Measurements from ENCODE around the gene SIL1. TPM values are rescaled to one million over a fixed set of nuclear protein-coding genes. Genes with fewer than 3 reads are reported as not detected.
"Not testable (repeated sequence)": the region's sequence is repeated elsewhere in the genome, so short reads cannot be mapped to it uniquely, and the experiment has no call there.

SIL1 gene
- total RNA-seq, 2 experiments from 2014 or later = 21.4 to 29.6 TPM

- intact Hi-C loops (cut with micrococcal nuclease) = no loop called here
- H3K27me3 Mint-ChIP-seq (ENCODE audit: low read depth) = no peaks in the 10 kb centered on the region
- CTCF ChIA-PET = interaction anchor here (1.2 kb wide), 1 partner anchor 178 kb away, joined by 3 read pairs; no protein-coding TSS in a partner anchor
- no peak for DNase-seq
- no peaks in the 10 kb centered on the region for H3K9me3 Mint-ChIP-seq
- no peaks in the 10 kb centered on the region for H3K4me1 Mint-ChIP-seq (ENCODE audit: low read depth)
- H3K36me3 Mint-ChIP-seq (ENCODE audit: low read depth) = peaks cover 3% of the 10 kb centered on the region
- H3K27ac Mint-ChIP-seq = no peak overlapping the region
- no peak overlapping the region for H3K4me3 Mint-ChIP-seq
Observed at GRCh38 chr5:139131062-139131461, 67.1 kb downstream of the SIL1 start.

GRCh38 chr5:139130214-139130613 lies 68.0 kb downstream of the SIL1 start:
- Mint-ChIP-seq H3K4me3 (no peak overlapping the region), H3K4me1 (ENCODE audit: low read depth) (no peaks in the 10 kb centered on the region), H3K36me3 (ENCODE audit: low read depth) (peaks cover 3% of the 10 kb centered on the region), H3K27me3 (ENCODE audit: low read depth) (no peaks in the 10 kb centered on the region), H3K9me3 (no peaks in the 10 kb centered on the region), H3K27ac (no peak overlapping the region)
- no peak for DNase-seq
- CTCF ChIA-PET = interaction anchor here (0.6 kb wide), 1 partner anchor 907 kb away, joined by 3 read pairs; no protein-coding TSS in a partner anchor
- intact Hi-C loops (cut with micrococcal nuclease) = no loop called here

- H3K27me3 Mint-ChIP-seq (ENCODE audit: low read depth) = no peaks in the 10 kb centered on the region
- no peaks in the 10 kb centered on the region for H3K9me3 Mint-ChIP-seq
- no peaks in the 10 kb centered on the region for H3K4me1 Mint-ChIP-seq (ENCODE audit: low read depth)
- H3K27ac Mint-ChIP-seq = no peak overlapping the region
- intact Hi-C loops (cut with micrococcal nuclease) = no loop called here
- peaks cover 3% of the 10 kb centered on the region for H3K36me3 Mint-ChIP-seq (ENCODE audit: low read depth)
- CTCF ChIA-PET = interaction anchor here (0.9 kb wide), 1 partner anchor 229 kb away, joined by 4 read pairs; no protein-coding TSS in a partner anchor
- DNase-seq = no peak
- H3K4me3 Mint-ChIP-seq = no peak overlapping the region
Observed at GRCh38 chr5:139126711-139127111, 71.5 kb downstream of the SIL1 start.

GRCh38 chr5:139125991-139126390 lies 72.2 kb downstream of the SIL1 start:
- H3K36me3 Mint-ChIP-seq (ENCODE audit: low read depth) = peaks cover 3% of the 10 kb centered on the region
- no peaks in the 10 kb centered on the region for H3K27me3 Mint-ChIP-seq (ENCODE audit: low read depth)
- H3K4me3 Mint-ChIP-seq = no peak overlapping the region
- no peaks in the 10 kb centered on the region for H3K9me3 Mint-ChIP-seq
- no peaks in the 10 kb centered on the region for H3K4me1 Mint-ChIP-seq (ENCODE audit: low read depth)
- DNase-seq = no peak
- intact Hi-C loops (cut with micrococcal nuclease) = no loop called here
- no peak overlapping the region for H3K27ac Mint-ChIP-seq
- CTCF ChIA-PET = interaction anchor here (0.6 kb wide), 1 partner anchor 52 kb away, joined by 4 read pairs; no protein-coding TSS in a partner anchor

- H3K9me3 Mint-ChIP-seq = no peaks in the 10 kb centered on the region
- no peak for DNase-seq
- intact Hi-C loops (cut with micrococcal nuclease) = no loop called here
- no peaks in the 10 kb centered on the region for H3K27me3 Mint-ChIP-seq (ENCODE audit: low read depth)
- H3K27ac Mint-ChIP-seq = no peak overlapping the region
- H3K36me3 Mint-ChIP-seq (ENCODE audit: low read depth) = peaks cover 7% of the 10 kb centered on the region
- no peak overlapping the region for H3K4me3 Mint-ChIP-seq
- CTCF ChIA-PET = no interaction called here
- no peaks in the 10 kb centered on the region for H3K4me1 Mint-ChIP-seq (ENCODE audit: low read depth)
Observed at GRCh38 chr5:139124774-139125520, 73.2 kb downstream of the SIL1 start.

- no peak overlapping the region for H3K4me3 Mint-ChIP-seq
- CTCF ChIA-PET = no interaction called here
- H3K27ac Mint-ChIP-seq = no peak overlapping the region
- no peaks in the 10 kb centered on the region for H3K9me3 Mint-ChIP-seq
- intact Hi-C loops (cut with micrococcal nuclease) = no loop called here
- no peaks in the 10 kb centered on the region for H3K27me3 Mint-ChIP-seq (ENCODE audit: low read depth)
- H3K36me3 Mint-ChIP-seq (ENCODE audit: low read depth) = peaks cover 13% of the 10 kb centered on the region
- no peak for DNase-seq
- no peaks in the 10 kb centered on the region for H3K4me1 Mint-ChIP-seq (ENCODE audit: low read depth)
Observed at GRCh38 chr5:139121120-139121519, 77.0 kb downstream of the SIL1 start.

GRCh38 chr5:139120521-139120920 lies 77.6 kb downstream of the SIL1 start:
- no peaks in the 10 kb centered on the region for H3K4me1 Mint-ChIP-seq (ENCODE audit: low read depth)
- H3K9me3 Mint-ChIP-seq = no peaks in the 10 kb centered on the region
- no peak overlapping the region for H3K4me3 Mint-ChIP-seq
- DNase-seq = no peak
- no peak overlapping the region for H3K27ac Mint-ChIP-seq
- H3K36me3 Mint-ChIP-seq (ENCODE audit: low read depth) = peaks cover 13% of the 10 kb centered on the region
- no peaks in the 10 kb centered on the region for H3K27me3 Mint-ChIP-seq (ENCODE audit: low read depth)
- intact Hi-C loops (cut with micrococcal nuclease) = no loop called here
- CTCF ChIA-PET = no interaction called here

- DNase-seq = no peak
- Mint-ChIP-seq H3K4me3 (no peak overlapping the region), H3K36me3 (ENCODE audit: low read depth) (peaks cover 13% of the 10 kb centered on the region), H3K4me1 (ENCODE audit: low read depth) (no peaks in the 10 kb centered on the region), H3K9me3 (no peaks in the 10 kb centered on the region), H3K27me3 (ENCODE audit: low read depth) (no peaks in the 10 kb centered on the region), H3K27ac (no peak overlapping the region)
- CTCF ChIA-PET = no interaction called here
- intact Hi-C loops (cut with micrococcal nuclease) = no loop called here
Observed at GRCh38 chr5:139118804-139119203, 79.4 kb downstream of the SIL1 start.

GRCh38 chr5:139117342-139117884 lies 80.8 kb downstream of the SIL1 start:
- no peak for DNase-seq
- CTCF ChIA-PET = no interaction called here
- Mint-ChIP-seq H3K9me3 (peaks cover 3% of the 10 kb centered on the region), H3K4me1 (ENCODE audit: low read depth) (no peaks in the 10 kb centered on the region), H3K36me3 (ENCODE audit: low read depth) (peaks cover 19% of the 10 kb centered on the region), H3K27me3 (ENCODE audit: low read depth) (no peaks in the 10 kb centered on the region), H3K27ac (no peak overlapping the region), H3K4me3 (no peak overlapping the region)
- intact Hi-C loops (cut with micrococcal nuclease) = no loop called here

GRCh38 chr5:139116100-139116655 lies 82.0 kb downstream of the SIL1 start:
- H3K27ac Mint-ChIP-seq = no peak overlapping the region
- H3K27me3 Mint-ChIP-seq (ENCODE audit: low read depth) = no peaks in the 10 kb centered on the region
- H3K36me3 Mint-ChIP-seq (ENCODE audit: low read depth) = peaks cover 26% of the 10 kb centered on the region
- intact Hi-C loops (cut with micrococcal nuclease) = no loop called here
- no peak for DNase-seq
- peaks cover 3% of the 10 kb centered on the region for H3K9me3 Mint-ChIP-seq
- H3K4me3 Mint-ChIP-seq = no peak overlapping the region
- no peaks in the 10 kb centered on the region for H3K4me1 Mint-ChIP-seq (ENCODE audit: low read depth)
- CTCF ChIA-PET = interaction anchor here (0.6 kb wide), 1 partner anchor 851 kb away, joined by 3 read pairs; no protein-coding TSS in a partner anchor

- no peaks in the 10 kb centered on the region for H3K4me1 Mint-ChIP-seq (ENCODE audit: low read depth)
- H3K27ac Mint-ChIP-seq = no peak overlapping the region
- no peak for DNase-seq
- H3K36me3 Mint-ChIP-seq (ENCODE audit: low read depth) = peaks cover 19% of the 10 kb centered on the region
- intact Hi-C loops (cut with micrococcal nuclease) = no loop called here
- CTCF ChIA-PET = no interaction called here
- no peaks in the 10 kb centered on the region for H3K27me3 Mint-ChIP-seq (ENCODE audit: low read depth)
- peaks cover 3% of the 10 kb centered on the region for H3K9me3 Mint-ChIP-seq
- no peak overlapping the region for H3K4me3 Mint-ChIP-seq
Observed at GRCh38 chr5:139113892-139114291, 84.3 kb downstream of the SIL1 start.

- intact Hi-C loops (cut with micrococcal nuclease); H3K4me1 Mint-ChIP-seq (ENCODE audit: low read depth); H3K27me3 Mint-ChIP-seq (ENCODE audit: low read depth); H3K9me3 Mint-ChIP-seq; H3K4me3 Mint-ChIP-seq; H3K27ac Mint-ChIP-seq; DNase-seq; CTCF ChIA-PET: not testable (repeated sequence)
- H3K36me3 Mint-ChIP-seq (ENCODE audit: low read depth) = peaks cover 14% of the 10 kb centered on the region
Observed at GRCh38 chr5:139112362-139112761, 85.8 kb downstream of the SIL1 start.

Data from activated naive CD4-positive, alpha-beta T cell treated with anti-CD3 and anti-CD28 coated beads for 36 hours (primary cell).